Kidney epithelial cell (primary cell): Measurements from ENCODE around the gene ZNF536. TPM values are rescaled to one million over a fixed set of nuclear protein-coding genes. Genes with fewer than 3 reads are reported as not detected.

Experiments used
- DNase-seq: peaks from one replicate; pipeline ENCODE4 v3.0.0-alpha.2; 2010; ENCODE audit warnings: low read depth
- H3K27me3 ChIP-seq: 2 replicates; pipeline ENCODE4 v1.6.0; 2011; ENCODE audit warnings: low read length; ENCODE audit not compliant: control insufficient read depth, insufficient read depth
- H3K36me3 ChIP-seq: 2 replicates; pipeline ENCODE4 v1.5.1; 2011; ENCODE audit warnings: low read length; ENCODE audit not compliant: control insufficient read depth, insufficient read depth
- H3K4me3 ChIP-seq: 2 replicates; pipeline ENCODE4 v1.5.1; 2011; ENCODE audit warnings: low read depth, mild to moderate bottlenecking, control low read depth, low read length
- CTCF ChIP-seq: IDR thresholded peaks from 2 replicates; pipeline ENCODE4 v1.5.1; 2011; ENCODE audit warnings: mild to moderate bottlenecking, moderate library complexity, low read length, control low read depth, inconsistent platforms; ENCODE audit not compliant: insufficient read depth, poor library complexity, severe bottlenecking
- total RNA-seq: library from RNA; depleted of rRNA; stranded (reverse); fragments of >200 nt; gene quantifications from 2 replicates; pipeline ENCODE4 v1.2.3, GENCODE V29; 2015

The ZNF536 gene
- total RNA-seq, 1 donor from 2014 or later: 0.13 TPM

GRCh38 chr19:30516111-30516510 lies 143.9 kb downstream of the ZNF536 start:
- Histone ChIP-seq H3K27me3 (no peaks in the 10 kb centered on the region), H3K36me3 (no peaks in the 10 kb centered on the region), H3K4me3 (no peak overlapping the region)
- DNase-seq: no peak
- TF ChIP-seq CTCF: no peak

- no peak for TF ChIP-seq CTCF
- H3K4me3 ChIP-seq: no peak overlapping the region
- no peaks in the 10 kb centered on the region for H3K36me3 ChIP-seq
- DNase-seq: no peak
- H3K27me3 ChIP-seq: no peaks in the 10 kb centered on the region
These were observed 144.3 kb downstream of the ZNF536 start for GRCh38 chr19:30516531-30516930.

GRCh38 chr19:30518965-30519606 lies 146.9 kb downstream of the ZNF536 start:
- TF ChIP-seq CTCF: no peak
- DNase-seq: no peak
- no peaks in the 10 kb centered on the region for H3K27me3 ChIP-seq
- H3K4me3 ChIP-seq: no peak overlapping the region
- no peaks in the 10 kb centered on the region for H3K36me3 ChIP-seq

- no peak for TF ChIP-seq CTCF
- no peak for DNase-seq
- Histone ChIP-seq H3K27me3 (no peaks in the 10 kb centered on the region), H3K36me3 (no peaks in the 10 kb centered on the region), H3K4me3 (no peak overlapping the region)
These were observed 147.5 kb downstream of the ZNF536 start for GRCh38 chr19:30519607-30520205.

- no peaks in the 10 kb centered on the region for H3K27me3 ChIP-seq
- no peak overlapping the region for H3K4me3 ChIP-seq
- no peak for TF ChIP-seq CTCF
- H3K36me3 ChIP-seq: no peaks in the 10 kb centered on the region
- no peak for DNase-seq
These were observed 148.7 kb downstream of the ZNF536 start for GRCh38 chr19:30520735-30521479.
